ENCODE results near the gene TLCD1.

TLCD1 gene

GRCh38 chr17:28703552-28704218 lies 22.3 kb downstream of the TLCD1 start:
- Histone ChIP-seq H3K4me3 (ENCODE audit: low read length in 2 of 2) (no peak overlapping the region), H3K9ac (ENCODE audit: low read depth in 1 of 2, low read length in 2 of 2) (no peak overlapping the region), H3K9me3 (ENCODE audit: control insufficient read depth in 2 of 2, low read length in 2 of 2) (no peaks in the 10 kb centered on the region), H3K27ac (ENCODE audit: low read depth in 2 of 2, low read length in 2 of 2) (no peak overlapping the region), H3K36me3 (ENCODE audit: control insufficient read depth in 2 of 2, insufficient read depth in 2 of 2, low read length in 2 of 2) (peaks cover 46 to 58% of the 10 kb centered on the region in 2 donors), H3K4me1 (ENCODE audit: control insufficient read depth in 2 of 2, insufficient read depth in 2 of 2, low read length in 2 of 2) (peaks cover 6 to 8% of the 10 kb centered on the region in 2 donors), H3K27me3 (ENCODE audit: control insufficient read depth in 2 of 2, insufficient read depth in 2 of 2, low read length in 2 of 2) (no peaks in the 10 kb centered on the region)

DNA sequence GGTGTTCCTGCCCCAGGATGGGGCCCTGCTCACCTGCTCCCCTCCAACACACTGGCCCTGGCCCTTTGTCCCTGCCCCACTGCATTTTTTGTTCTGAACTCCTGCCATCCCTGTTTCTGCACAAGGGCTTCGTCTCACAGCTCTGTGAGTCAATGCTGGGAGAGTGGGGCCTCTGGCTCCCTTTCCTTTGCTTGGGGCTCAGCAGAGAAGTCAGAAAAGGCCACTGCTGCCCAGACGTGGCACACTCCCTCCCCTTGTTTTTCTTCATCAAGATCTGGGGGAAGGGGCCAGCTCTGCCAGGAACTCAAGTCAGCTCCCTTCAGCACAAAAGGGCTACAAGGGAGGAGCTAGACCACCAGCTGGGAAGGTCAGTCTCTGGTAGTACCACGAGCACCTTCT lies 23.3 kb downstream of the TLCD1 start:
- H3K36me3 ChIP-seq (ENCODE audit: control insufficient read depth in 2 of 2, insufficient read depth in 2 of 2, low read length in 2 of 2), result peaks cover 55 to 67% of the 10 kb centered on the region in 2 donors
- peaks cover 13 to 15% of the 10 kb centered on the region in 2 donors for H3K4me1 ChIP-seq (ENCODE audit: control insufficient read depth in 2 of 2, insufficient read depth in 2 of 2, low read length in 2 of 2)
- H3K27me3 ChIP-seq (ENCODE audit: control insufficient read depth in 2 of 2, insufficient read depth in 2 of 2, low read length in 2 of 2), result no peaks in the 10 kb centered on the region
- no peak overlapping the region for H3K4me3 ChIP-seq (ENCODE audit: low read length in 2 of 2)
- no peak overlapping the region for H3K27ac ChIP-seq (ENCODE audit: low read depth in 2 of 2, low read length in 2 of 2)
- no peak overlapping the region for H3K9ac ChIP-seq (ENCODE audit: low read depth in 1 of 2, low read length in 2 of 2)
- H3K9me3 ChIP-seq (ENCODE audit: control insufficient read depth in 2 of 2, low read length in 2 of 2), result no peaks in the 10 kb centered on the region

GRCh38 chr17:28702026-28702751 lies 23.8 kb downstream of the TLCD1 start:
- no peak overlapping the region for H3K4me3 ChIP-seq (ENCODE audit: low read length in 2 of 2)
- H3K9me3 ChIP-seq (ENCODE audit: control insufficient read depth in 2 of 2, low read length in 2 of 2), result no peaks in the 10 kb centered on the region
- no peak overlapping the region for H3K9ac ChIP-seq (ENCODE audit: low read depth in 1 of 2, low read length in 2 of 2)
- no peak overlapping the region for H3K27ac ChIP-seq (ENCODE audit: low read depth in 2 of 2, low read length in 2 of 2)
- peaks cover 18 to 20% of the 10 kb centered on the region in 2 donors for H3K4me1 ChIP-seq (ENCODE audit: control insufficient read depth in 2 of 2, insufficient read depth in 2 of 2, low read length in 2 of 2)
- peaks cover 60 to 73% of the 10 kb centered on the region in 2 donors for H3K36me3 ChIP-seq (ENCODE audit: control insufficient read depth in 2 of 2, insufficient read depth in 2 of 2, low read length in 2 of 2)
- H3K27me3 ChIP-seq (ENCODE audit: control insufficient read depth in 2 of 2, insufficient read depth in 2 of 2, low read length in 2 of 2), result no peaks in the 10 kb centered on the region

GRCh38 chr17:28700830-28701492 lies 25.1 kb downstream of the TLCD1 start:
- Histone ChIP-seq H3K27ac (ENCODE audit: low read depth in 2 of 2, low read length in 2 of 2) (no peak overlapping the region), H3K4me3 (ENCODE audit: low read length in 2 of 2) (no peak overlapping the region), H3K9ac (ENCODE audit: low read depth in 1 of 2, low read length in 2 of 2) (no peak overlapping the region), H3K9me3 (ENCODE audit: control insufficient read depth in 2 of 2, low read length in 2 of 2) (no peaks in the 10 kb centered on the region), H3K4me1 (ENCODE audit: control insufficient read depth in 2 of 2, insufficient read depth in 2 of 2, low read length in 2 of 2) (peaks cover 19 to 20% of the 10 kb centered on the region in 2 donors), H3K27me3 (ENCODE audit: control insufficient read depth in 2 of 2, insufficient read depth in 2 of 2, low read length in 2 of 2) (no peaks in the 10 kb centered on the region), H3K36me3 (ENCODE audit: control insufficient read depth in 2 of 2, insufficient read depth in 2 of 2, low read length in 2 of 2) (peaks cover 69 to 82% of the 10 kb centered on the region in 2 donors)

- Histone ChIP-seq H3K27me3 (ENCODE audit: control insufficient read depth in 2 of 2, insufficient read depth in 2 of 2, low read length in 2 of 2) (no peaks in the 10 kb centered on the region), H3K9me3 (ENCODE audit: control insufficient read depth in 2 of 2, low read length in 2 of 2) (no peaks in the 10 kb centered on the region), H3K4me1 (ENCODE audit: control insufficient read depth in 2 of 2, insufficient read depth in 2 of 2, low read length in 2 of 2) (peaks cover 19 to 20% of the 10 kb centered on the region in 2 donors), H3K27ac (ENCODE audit: low read depth in 2 of 2, low read length in 2 of 2) (no peak overlapping the region), H3K36me3 (ENCODE audit: control insufficient read depth in 2 of 2, insufficient read depth in 2 of 2, low read length in 2 of 2) (peaks cover 76 to 87% of the 10 kb centered on the region in 2 donors), H3K4me3 (ENCODE audit: low read length in 2 of 2) (no peak overlapping the region), H3K9ac (ENCODE audit: low read depth in 1 of 2, low read length in 2 of 2) (no peak overlapping the region)
Observed at GRCh38 chr17:28700278-28700677, 25.8 kb downstream of the TLCD1 start.

DNA sequence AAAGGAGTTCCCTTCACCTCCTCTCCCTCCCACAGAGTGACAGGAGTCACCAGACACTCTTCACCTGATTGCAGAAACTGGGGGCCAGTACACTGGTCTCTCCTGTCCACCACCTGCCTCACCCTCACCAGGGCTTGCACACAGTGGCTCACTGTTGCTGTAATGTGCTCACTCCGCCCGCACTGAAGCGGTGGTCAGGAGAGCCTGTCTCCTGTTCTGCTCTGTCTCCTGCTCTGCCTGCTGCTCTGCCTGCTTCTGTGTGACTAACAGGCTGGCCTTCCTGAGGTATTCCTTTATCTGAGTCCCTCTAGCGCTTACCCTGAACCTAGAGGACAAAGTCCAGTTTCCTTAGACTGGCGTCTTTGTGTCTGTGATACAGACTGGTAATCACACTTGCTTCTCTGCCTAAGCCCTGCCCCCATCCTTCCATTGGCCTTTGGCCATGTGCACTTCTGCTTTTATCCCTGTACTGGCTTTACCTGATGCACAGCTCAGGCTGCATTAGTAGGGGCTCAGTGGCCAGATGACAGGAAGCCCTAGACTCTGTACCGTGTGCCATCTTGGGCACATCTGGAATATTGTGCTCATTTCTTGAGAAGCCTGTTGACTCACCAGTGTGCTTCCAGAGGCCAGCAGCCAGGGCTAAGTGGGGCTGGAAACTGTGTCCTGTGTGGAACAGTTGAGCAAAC lies 27.6 kb downstream of the TLCD1 start:
- peak overlapping the region in 1 of 2 donors; percentile 38 for H3K9ac ChIP-seq (ENCODE audit: low read depth in 1 of 2, low read length in 2 of 2)
- no peaks in the 10 kb centered on the region for H3K27me3 ChIP-seq (ENCODE audit: control insufficient read depth in 2 of 2, insufficient read depth in 2 of 2, low read length in 2 of 2)
- H3K4me1 ChIP-seq (ENCODE audit: control insufficient read depth in 2 of 2, insufficient read depth in 2 of 2, low read length in 2 of 2), result peaks cover 19 to 20% of the 10 kb centered on the region in 2 donors
- peaks cover 89 to 94% of the 10 kb centered on the region in 2 donors for H3K36me3 ChIP-seq (ENCODE audit: control insufficient read depth in 2 of 2, insufficient read depth in 2 of 2, low read length in 2 of 2)
- H3K27ac ChIP-seq (ENCODE audit: low read depth in 2 of 2, low read length in 2 of 2), result peak overlapping the region; percentile 64 to 82
- no peaks in the 10 kb centered on the region for H3K9me3 ChIP-seq (ENCODE audit: control insufficient read depth in 2 of 2, low read length in 2 of 2)
- peak overlapping the region in 1 of 2 donors; percentile 31 for H3K4me3 ChIP-seq (ENCODE audit: low read length in 2 of 2)

- Histone ChIP-seq H3K27ac (ENCODE audit: low read depth in 2 of 2, low read length in 2 of 2) (no peak overlapping the region), H3K4me1 (ENCODE audit: control insufficient read depth in 2 of 2, insufficient read depth in 2 of 2, low read length in 2 of 2) (peaks cover 14 to 15% of the 10 kb centered on the region in 2 donors), H3K9me3 (ENCODE audit: control insufficient read depth in 2 of 2, low read length in 2 of 2) (no peaks in the 10 kb centered on the region), H3K4me3 (ENCODE audit: low read length in 2 of 2) (no peak overlapping the region), H3K27me3 (ENCODE audit: control insufficient read depth in 2 of 2, insufficient read depth in 2 of 2, low read length in 2 of 2) (no peaks in the 10 kb centered on the region), H3K9ac (ENCODE audit: low read depth in 1 of 2, low read length in 2 of 2) (no peak overlapping the region), H3K36me3 (ENCODE audit: control insufficient read depth in 2 of 2, insufficient read depth in 2 of 2, low read length in 2 of 2) (peaks cover 76 to 77% of the 10 kb centered on the region in 2 donors)
Observed at GRCh38 chr17:28693869-28694268, 32.2 kb downstream of the TLCD1 start.

- Histone ChIP-seq H3K9ac (ENCODE audit: low read depth in 1 of 2, low read length in 2 of 2) (no peak overlapping the region), H3K9me3 (ENCODE audit: control insufficient read depth in 2 of 2, low read length in 2 of 2) (no peaks in the 10 kb centered on the region), H3K36me3 (ENCODE audit: control insufficient read depth in 2 of 2, insufficient read depth in 2 of 2, low read length in 2 of 2) (peaks cover 80% of the 10 kb centered on the region in 2 donors), H3K27me3 (ENCODE audit: control insufficient read depth in 2 of 2, insufficient read depth in 2 of 2, low read length in 2 of 2) (no peaks in the 10 kb centered on the region), H3K27ac (ENCODE audit: low read depth in 2 of 2, low read length in 2 of 2) (no peak overlapping the region), H3K4me3 (ENCODE audit: low read length in 2 of 2) (no peak overlapping the region), H3K4me1 (ENCODE audit: control insufficient read depth in 2 of 2, insufficient read depth in 2 of 2, low read length in 2 of 2) (no peaks in the 10 kb centered on the region)
Observed at GRCh38 chr17:28689011-28689410, 37.0 kb downstream of the TLCD1 start.

DNA sequence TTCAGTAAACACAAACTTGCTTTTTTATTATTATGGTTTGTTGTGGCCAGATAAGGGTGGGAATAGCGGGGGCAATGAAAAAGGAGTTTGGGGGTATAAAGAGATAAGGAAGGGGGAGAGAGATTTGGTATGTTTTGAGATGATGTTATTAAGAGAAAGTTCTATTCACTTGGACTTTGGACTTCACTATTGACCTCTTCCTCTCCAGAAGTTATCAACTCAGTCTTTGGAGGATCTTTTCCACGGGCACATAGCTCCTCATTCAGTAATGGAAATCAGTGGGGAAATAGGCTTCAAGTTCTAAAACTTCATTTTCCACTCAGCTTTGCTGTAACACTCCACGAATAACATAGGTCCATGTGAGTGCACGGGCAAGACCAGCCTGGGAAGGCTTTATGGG lies 37.6 kb downstream of the TLCD1 start:
- Histone ChIP-seq H3K4me3 (ENCODE audit: low read length in 2 of 2) (no peak overlapping the region), H3K4me1 (ENCODE audit: control insufficient read depth in 2 of 2, insufficient read depth in 2 of 2, low read length in 2 of 2) (no peaks in the 10 kb centered on the region), H3K27me3 (ENCODE audit: control insufficient read depth in 2 of 2, insufficient read depth in 2 of 2, low read length in 2 of 2) (no peaks in the 10 kb centered on the region), H3K9ac (ENCODE audit: low read depth in 1 of 2, low read length in 2 of 2) (no peak overlapping the region), H3K27ac (ENCODE audit: low read depth in 2 of 2, low read length in 2 of 2) (no peak overlapping the region), H3K9me3 (ENCODE audit: control insufficient read depth in 2 of 2, low read length in 2 of 2) (no peaks in the 10 kb centered on the region), H3K36me3 (ENCODE audit: control insufficient read depth in 2 of 2, insufficient read depth in 2 of 2, low read length in 2 of 2) (peaks cover 77 to 78% of the 10 kb centered on the region in 2 donors)
